ENCODE results near the gene BTBD1.
A peak's percentile ranks its signal among the peaks of the same experiment; 100 is the strongest.
"Not testable (repeated sequence)": the region's sequence is repeated elsewhere in the genome, so short reads cannot be mapped to it uniquely, and the experiment has no call there.

Gene BTBD1

GRCh38 chr15:83053151-83053550, 13.9 kb downstream of the BTBD1 start:
- DNase-seq, result no peak

- no peak for DNase-seq
Measured at GRCh38 chr15:83046558-83047127, 20.4 kb downstream of the BTBD1 start.

- no peak for DNase-seq
Measured at GRCh38 chr15:83044156-83044555, 22.9 kb downstream of the BTBD1 start.

DNA sequence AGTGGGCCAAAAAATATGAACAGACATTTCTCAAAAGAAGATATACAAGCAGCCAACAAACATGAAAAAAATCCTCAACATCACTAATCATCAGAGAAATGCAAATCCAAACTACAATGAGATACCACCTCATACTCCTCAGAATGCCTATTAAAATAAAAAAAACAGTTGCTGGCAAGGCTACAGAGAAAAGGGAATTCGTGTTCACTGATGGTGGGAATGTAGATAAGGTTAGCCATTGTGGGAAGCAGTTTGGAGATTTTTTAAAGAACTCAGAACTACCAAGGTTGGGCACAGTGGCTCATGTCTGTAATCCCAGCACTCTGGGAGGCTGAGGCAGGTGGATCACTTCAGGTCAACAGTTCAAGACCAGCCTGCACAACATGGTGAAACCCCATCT, 27.8 kb downstream of the BTBD1 start:
- no peak for DNase-seq

- DNase-seq, result no peak
Measured at GRCh38 chr15:83036253-83036652, 30.8 kb downstream of the BTBD1 start.

DNA sequence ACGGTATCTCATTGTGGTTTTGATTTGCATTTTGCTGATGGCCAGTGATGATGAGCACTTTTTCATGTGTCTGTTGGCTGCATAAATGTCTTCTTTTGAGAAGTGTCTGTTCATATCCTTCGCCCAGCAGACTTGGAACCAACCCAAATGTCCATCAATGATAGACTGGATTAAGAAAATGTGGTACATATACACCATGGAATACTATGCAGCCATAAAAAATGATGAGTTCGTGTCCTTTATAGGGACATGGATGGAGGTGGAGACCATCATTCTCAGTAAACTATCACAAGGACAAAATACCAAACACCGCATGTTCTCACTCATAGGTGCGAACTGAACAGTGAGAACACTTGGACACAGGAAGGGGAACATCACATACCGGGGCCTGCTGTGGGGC, 35.8 kb downstream of the BTBD1 start:
- DNase-seq, result not testable (repeated sequence)

DNA sequence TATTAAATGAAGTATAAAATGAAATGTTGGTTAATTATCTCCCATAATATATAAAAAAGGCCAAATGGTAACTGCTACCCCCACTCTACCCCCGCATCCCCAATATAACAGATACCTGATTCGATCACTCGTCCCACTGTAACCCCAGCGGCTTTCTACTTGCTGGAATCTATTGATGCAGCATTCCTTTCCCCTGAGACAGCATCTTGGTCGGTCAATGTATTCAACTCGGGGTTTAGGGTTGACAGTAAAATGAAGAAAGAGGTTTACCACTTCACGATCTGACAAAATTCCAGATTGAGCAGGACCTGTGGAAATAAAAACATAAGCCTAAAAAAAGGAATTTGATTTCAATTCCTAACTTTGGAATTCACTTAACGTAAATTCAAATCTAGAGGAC, 37.0 kb downstream of the BTBD1 start:
- no peak for DNase-seq

- no peak for DNase-seq
Measured at GRCh38 chr15:83018436-83018835, 48.6 kb downstream of the BTBD1 start.

DNA sequence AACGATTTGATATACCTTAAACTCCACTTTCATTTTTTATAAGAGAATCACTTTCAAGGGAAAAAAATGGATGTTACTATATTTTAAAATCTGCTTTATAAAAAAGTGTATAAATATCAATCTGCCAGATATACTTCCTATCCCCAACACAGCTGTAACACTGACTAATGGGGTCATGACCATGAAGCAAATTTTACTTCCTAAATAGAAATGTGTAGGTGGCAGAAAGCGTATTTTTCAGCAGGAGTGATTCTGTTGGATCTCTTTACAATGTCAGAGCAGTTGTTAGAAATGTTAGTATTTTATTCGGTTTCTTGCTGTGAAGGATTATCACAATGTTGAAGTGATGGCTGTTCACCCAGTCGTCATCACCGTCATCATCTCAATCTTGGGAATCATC, 50.1 kb downstream of the BTBD1 start:
- DNase-seq, result no peak

- DNase-seq, result no peak
Measured at GRCh38 chr15:83015361-83015760, 51.7 kb downstream of the BTBD1 start.

DNA sequence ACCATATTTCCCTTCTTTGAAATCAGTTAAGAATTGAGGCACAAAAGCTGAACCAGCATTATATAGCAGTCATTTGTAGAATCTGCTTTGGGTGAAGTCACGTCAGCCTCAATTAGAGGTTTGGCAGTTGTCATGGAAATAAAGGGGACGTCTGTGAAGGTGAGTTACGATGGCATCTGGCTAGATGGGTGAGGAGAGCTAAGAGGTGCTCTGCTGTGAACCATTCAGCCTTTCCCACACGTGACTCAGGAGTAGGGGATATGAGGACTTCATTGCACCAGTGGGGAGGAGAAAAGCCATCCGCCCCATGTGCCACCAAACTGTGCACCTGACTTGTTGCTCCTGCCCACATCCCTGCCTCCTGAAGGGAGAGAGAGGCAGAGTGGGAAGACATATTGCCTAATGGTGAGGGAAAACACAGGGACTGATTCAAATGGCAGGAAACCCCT, 52.8 kb downstream of the BTBD1 start:
- DNase-seq, result no peak

GRCh38 chr15:83012636-83013035, 54.4 kb downstream of the BTBD1 start:
- DNase-seq, result no peak

GRCh38 chr15:83012076-83012426, 55.0 kb downstream of the BTBD1 start:
- DNase-seq, result no peak

DNA sequence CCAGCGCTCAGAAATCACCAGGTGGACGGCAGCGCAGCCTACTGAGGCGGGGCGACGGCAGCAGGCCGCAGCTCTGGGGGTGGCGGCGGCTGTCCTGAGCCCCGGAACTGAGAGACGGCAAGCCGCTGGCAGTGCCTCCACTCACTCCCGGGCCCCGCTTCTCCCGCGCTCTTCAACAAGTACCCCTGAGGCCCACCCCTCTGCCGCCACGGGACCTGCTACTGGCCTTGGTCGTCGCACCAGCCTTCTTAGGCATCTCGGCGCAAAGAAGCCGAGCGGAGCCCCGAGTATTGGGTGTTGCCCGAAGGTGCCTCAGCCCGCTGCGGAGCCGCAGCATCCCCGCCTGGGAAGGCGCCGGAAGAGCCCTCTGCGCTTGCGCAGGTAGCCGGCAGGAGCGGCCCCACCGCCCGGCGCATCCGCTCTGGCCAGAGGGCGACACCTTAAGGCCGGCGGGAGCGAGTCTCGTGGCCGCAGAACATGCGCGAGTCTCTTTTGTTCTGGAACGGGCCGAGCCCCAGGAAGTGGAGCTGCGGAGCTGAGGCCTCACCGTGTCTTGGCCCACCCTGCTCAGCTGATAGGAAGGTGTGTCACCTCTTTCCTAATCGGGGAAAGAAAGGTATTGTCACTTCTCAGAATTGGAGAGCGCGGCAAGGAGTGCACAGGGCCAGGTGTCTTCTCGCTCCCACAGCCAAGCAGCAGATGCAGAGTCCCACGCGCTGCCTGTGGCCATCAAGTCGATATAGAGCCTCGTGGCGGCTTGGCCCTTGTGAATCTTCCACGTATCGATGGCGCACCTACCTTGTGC, 55.6 kb downstream of the BTBD1 start, which contains the start of gene C15orf40:
C15orf40 (minus strand) TSS at position 369 of the 805 bp plus-strand sequence; CDS start at position 337, 32 bp downstream.
- peak; percentile 93 for DNase-seq

GRCh38 chr15:83010709-83011270, 56.3 kb downstream of the BTBD1 start:
- DNase-seq, result peak; percentile 81

GRCh38 chr15:83000672-83001031, 66.4 kb downstream of the BTBD1 start:
- not testable (repeated sequence) for DNase-seq

DNA sequence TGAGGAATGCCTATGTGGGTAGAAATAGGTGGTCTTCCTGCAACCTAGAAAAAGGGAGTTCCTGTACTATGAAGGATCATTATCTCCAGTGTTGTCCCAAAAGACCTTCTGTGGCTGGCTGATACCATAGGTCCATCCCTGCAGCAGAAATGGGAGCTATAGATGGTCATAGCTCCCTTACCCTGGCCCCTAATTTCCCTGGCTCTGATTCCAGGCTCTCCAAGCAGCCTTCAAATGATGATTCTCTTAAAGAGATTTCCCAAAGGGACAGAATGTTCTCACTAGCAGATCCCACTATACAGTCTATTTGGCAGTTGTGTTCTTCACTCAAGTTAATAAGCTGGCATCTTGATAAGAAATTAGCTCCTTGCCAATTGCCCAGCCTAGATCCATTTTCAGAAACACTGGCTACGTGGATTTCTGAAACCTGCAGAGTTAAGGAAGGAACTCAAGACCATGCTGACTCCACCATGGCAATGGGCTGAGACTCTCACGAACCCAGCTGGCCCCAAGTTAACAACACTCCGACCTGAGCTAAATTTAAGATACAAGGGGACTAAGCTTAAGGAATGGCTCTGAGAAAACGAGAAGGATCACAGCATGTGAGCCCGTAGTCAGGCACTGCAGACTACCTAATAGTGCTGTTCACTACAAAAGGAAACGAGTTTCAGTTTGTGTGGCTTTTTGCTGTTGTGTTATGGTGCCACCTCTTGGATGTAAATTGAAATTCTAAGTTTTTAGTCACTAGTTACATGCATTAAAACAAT, 67.0 kb downstream of the BTBD1 start:
- peak; percentile 61 for DNase-seq

DNA sequence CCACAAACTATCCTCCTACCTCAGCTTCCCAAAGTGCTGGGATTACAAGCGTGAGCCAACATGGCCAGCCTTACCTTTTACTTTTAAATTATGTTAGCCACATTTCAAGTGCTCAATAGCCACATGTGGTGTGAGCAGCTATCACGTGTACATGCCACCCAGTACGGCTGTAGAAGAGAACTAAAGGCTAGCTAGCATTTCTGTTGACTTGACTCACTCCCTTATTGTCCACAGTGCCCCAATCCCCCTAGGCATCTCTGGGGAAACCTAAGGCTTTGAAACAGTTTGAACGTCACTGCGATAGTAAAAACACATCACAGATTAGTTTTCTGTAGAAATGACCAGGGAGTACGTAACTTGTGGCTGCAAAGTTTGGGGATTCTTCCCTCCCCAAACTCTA, 67.6 kb downstream of the BTBD1 start:
- no peak for DNase-seq

DNA sequence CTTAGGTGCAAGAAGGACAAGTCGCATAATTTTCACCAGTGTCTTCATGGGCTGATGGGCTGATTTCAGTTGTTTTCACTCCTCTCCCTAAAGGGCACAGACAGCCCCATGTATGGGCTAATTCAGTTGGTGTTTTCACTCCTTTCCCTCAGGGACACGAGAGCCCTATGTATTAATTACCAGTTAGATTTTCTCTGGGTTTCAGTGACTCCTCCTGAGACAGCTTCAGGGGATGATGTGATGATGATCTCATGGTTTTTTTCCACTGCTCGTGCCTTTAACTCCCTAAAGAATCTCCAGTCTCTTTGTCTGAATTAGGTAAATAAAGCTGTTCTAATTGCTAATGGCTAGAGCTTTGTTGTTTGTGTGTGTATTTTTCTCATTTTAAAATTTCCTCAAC, 71.1 kb downstream of the BTBD1 start:
- no peak for DNase-seq

DNA sequence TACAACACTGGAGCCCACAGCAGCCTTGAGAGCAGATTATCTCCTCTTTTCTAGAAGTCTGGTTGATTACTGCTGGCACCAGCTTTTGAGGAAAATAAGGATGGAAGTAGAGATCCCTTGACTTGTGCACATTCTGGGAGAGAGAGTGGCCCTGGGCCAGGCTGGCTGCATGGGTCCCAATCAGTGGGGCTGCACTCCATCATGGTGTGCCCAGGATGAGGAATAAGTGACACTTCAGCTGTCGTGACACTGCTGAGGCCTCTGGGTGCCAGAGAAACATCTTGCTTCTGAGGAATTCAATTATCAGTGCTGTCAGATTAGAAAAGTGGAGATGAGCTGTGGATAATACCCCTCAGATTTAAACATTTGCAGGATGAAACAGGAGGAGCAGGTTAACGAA, 72.0 kb downstream of the BTBD1 start:
- no peak for DNase-seq

DNA sequence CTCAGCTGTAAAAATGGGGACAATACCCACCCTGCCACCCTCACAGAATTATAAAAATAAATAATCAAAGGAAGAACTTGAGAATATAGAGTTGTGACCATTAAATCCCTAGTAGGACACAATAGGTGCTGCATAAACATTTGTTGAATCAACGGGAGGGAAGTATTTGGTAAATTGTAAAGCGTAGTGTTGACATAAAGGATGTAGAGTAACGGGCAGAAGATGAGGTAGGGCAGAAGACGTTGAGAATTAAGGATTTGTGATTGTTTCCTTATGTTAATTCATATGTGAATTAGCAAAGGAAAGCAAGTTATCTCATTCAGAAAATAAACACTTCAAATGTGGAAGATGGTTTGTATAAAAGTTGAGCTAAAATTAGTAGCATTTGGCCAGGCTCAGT, 73.9 kb downstream of the BTBD1 start:
- no peak for DNase-seq

DNA sequence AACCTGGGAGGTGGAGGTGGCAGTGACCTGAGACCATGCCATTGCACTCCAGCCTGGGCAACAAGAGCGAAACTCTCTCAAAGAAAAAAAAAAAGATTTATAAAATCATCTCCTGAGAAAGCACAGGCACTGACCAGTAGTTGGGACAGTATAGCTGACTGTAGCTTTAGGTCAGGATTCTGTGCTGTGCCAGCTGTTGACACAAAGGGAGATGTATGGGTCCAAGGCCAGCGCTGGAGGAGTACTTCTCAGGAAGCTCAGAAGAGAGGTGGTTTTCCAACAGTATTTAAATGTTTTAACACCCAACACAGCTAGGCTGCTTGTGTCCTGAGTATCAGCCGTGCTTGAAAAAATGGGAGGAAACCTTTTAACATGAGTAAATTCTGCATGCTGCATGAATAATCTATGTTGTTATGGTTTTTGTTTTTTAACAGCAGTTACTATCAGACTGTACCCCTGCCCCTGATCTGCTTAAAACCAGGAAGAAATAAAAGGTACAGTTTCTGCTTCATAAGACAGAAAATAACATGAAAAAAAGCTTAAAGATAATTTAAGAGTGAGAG, 74.5 kb downstream of the BTBD1 start:
- no peak for DNase-seq

- peak; percentile 9 for DNase-seq
Measured at GRCh38 chr15:82986442-82986780, 80.6 kb downstream of the BTBD1 start.
